ENCODE data around the gene TTLL4.

TTLL4 gene

GRCh38 chr2:218732052-218732760 is 21.6 kb downstream of the TTLL4 start:
- TF ChIP-seq ZFX (IDR thresholded peaks at IDR 0.05) = no peak
- no peak for TF ChIP-seq CTCF (conservative IDR thresholded peaks at IDR 0.05)
- no peak overlapping the region for H3K27ac ChIP-seq

GRCh38 chr2:218732761-218733158 is 22.1 kb downstream of the TTLL4 start:
- TF ChIP-seq CTCF (conservative IDR thresholded peaks at IDR 0.05) = no peak
- no peak for TF ChIP-seq ZFX (IDR thresholded peaks at IDR 0.05)
- no peak overlapping the region for H3K27ac ChIP-seq

GRCh38 chr2:218733171-218734021 is 22.8 kb downstream of the TTLL4 start:
- TF ChIP-seq ZFX (IDR thresholded peaks at IDR 0.05) (no peak), CTCF (conservative IDR thresholded peaks at IDR 0.05) (no peak)

GRCh38 chr2:218734190-218734975 is 23.7 kb downstream of the TTLL4 start:
- no peak overlapping the region for H3K27ac ChIP-seq
- no peak for TF ChIP-seq CTCF (conservative IDR thresholded peaks at IDR 0.05)
- no peak for TF ChIP-seq ZFX (IDR thresholded peaks at IDR 0.05)

More at GRCh38 chr2:218733171-218734021, 22.8 kb downstream of the TTLL4 start:
- no peak overlapping the region for H3K27ac ChIP-seq

GRCh38 chr2:218736531-218736930 is 25.9 kb downstream of the TTLL4 start:
- H3K27ac ChIP-seq = no peak overlapping the region
- TF ChIP-seq CTCF (conservative IDR thresholded peaks at IDR 0.05) (no peak), ZFX (IDR thresholded peaks at IDR 0.05) (no peak)

GRCh38 chr2:218743068-218743467 is 32.4 kb downstream of the TTLL4 start:
- H3K27ac ChIP-seq = no peak overlapping the region
- no peak for TF ChIP-seq ZFX (IDR thresholded peaks at IDR 0.05)
- TF ChIP-seq CTCF (conservative IDR thresholded peaks at IDR 0.05) = no peak
